HS-5 (cell line): ENCODE data around the gene PTGES2.

ENCODE experiments used
- DNase-seq: peaks from one replicate; pipeline ENCODE4 v3.0.0-alpha.2; 2012; ENCODE audit warnings: low read depth

PTGES2 gene

GRCh38 chr9:128102861-128103588 lies 24.5 kb downstream of the PTGES2 start:
- no peak for DNase-seq

GRCh38 chr9:128102196-128102595 lies 25.3 kb downstream of the PTGES2 start:
- DNase-seq = no peak

- DNase-seq = no peak
Observed at GRCh38 chr9:128101690-128102089, 25.8 kb downstream of the PTGES2 start.

GRCh38 chr9:128101231-128101661 lies 26.3 kb downstream of the PTGES2 start:
- DNase-seq = no peak

GRCh38 chr9:128100581-128100980 lies 26.9 kb downstream of the PTGES2 start:
- DNase-seq = no peak

GRCh38 chr9:128099932-128100491 lies 27.5 kb downstream of the PTGES2 start:
- no peak for DNase-seq

GRCh38 chr9:128099231-128099931 lies 28.1 kb downstream of the PTGES2 start:
- no peak for DNase-seq

- peak; percentile 88 for DNase-seq
Observed at GRCh38 chr9:128098297-128099230, 29.0 kb downstream of the PTGES2 start.

GRCh38 chr9:128097543-128098296 lies 29.8 kb downstream of the PTGES2 start:
- DNase-seq = no peak

GRCh38 chr9:128096616-128097536 lies 30.7 kb downstream of the PTGES2 start:
- no peak for DNase-seq

GRCh38 chr9:128094950-128095544 lies 32.5 kb downstream of the PTGES2 start:
- DNase-seq = no peak

- DNase-seq = peak; percentile 92
Observed at GRCh38 chr9:128094166-128094949, 33.2 kb downstream of the PTGES2 start.

- no peak for DNase-seq
Observed at GRCh38 chr9:128093011-128093410, 34.5 kb downstream of the PTGES2 start.

- no peak for DNase-seq
Observed at GRCh38 chr9:128092199-128092977, 35.1 kb downstream of the PTGES2 start.

GRCh38 chr9:128091571-128091970 lies 36.0 kb downstream of the PTGES2 start:
- DNase-seq = no peak

- DNase-seq = no peak
Observed at GRCh38 chr9:128091144-128091543, 36.4 kb downstream of the PTGES2 start.

- DNase-seq = no peak
Observed at GRCh38 chr9:128089299-128089698, 38.2 kb downstream of the PTGES2 start.

- no peak for DNase-seq
Observed at GRCh38 chr9:128088253-128088945, 39.1 kb downstream of the PTGES2 start.
